HG03064 (cell line): ENCODE measurements around the gene MAD1L1.

Experiments used
- ATAC-seq: cut with Tn5 transposase; IDR thresholded peaks from one replicate; pipeline ENCODE4 v1.9.1; 2021; ENCODE audit warnings: low read depth; ENCODE audit not compliant: unreplicated experiment

The MAD1L1 gene

DNA sequence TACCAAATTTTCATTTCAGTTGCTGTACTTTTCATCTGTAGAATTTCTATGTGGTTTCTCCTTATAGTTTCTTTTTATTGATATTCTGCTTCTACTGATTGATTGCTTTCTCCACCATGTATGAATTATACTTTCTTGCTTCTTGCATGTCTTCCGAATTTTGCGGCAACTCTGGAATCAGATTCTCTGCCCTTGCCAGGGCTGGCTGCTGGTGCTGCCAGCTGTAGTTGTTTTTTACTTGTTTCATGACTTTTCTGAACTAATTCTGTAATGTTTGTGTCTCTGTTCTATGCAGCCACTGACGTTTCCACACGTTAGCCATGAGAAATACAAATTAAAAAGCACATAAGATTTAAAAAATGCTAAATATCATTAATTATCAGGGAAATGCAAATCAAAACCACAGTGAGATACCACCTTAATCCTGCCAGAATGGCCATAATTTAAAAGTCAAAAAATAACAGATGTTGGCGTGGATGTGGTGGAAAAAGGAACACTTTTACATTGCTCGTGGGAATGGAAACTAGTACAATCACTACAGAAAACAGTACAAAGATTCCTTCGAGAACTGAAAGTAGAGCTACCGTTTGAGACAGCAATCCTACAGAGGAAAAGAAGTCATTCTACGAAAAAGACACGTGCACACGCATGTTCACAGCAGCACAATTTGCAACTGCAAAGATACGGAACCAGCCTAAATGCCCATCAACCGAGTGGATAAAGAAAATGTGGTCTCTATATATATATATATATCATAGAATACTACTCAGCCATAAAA is 51.5 kb downstream of the MAD1L1 start:
- no peak for ATAC-seq

DNA sequence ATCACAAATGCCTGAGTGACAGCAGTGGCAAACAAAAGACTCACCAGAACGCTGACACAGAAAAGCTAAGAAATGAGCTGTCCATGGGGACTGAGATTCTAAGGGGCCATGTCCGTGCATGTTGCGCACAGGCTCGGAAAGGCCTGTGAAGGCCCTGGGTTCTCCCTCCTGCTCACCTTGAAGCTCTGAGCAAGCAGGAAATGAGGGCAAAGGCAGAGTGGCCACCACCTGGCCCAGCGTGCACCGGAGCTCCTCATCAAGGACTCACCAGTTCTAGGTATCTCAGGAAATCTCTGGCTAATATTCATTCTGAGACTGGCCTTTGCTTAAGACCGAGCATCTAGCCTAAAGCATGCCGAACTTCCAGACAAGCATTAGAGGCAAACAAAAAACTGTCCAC is 52.7 kb downstream of the MAD1L1 start:
- ATAC-seq = no peak

DNA sequence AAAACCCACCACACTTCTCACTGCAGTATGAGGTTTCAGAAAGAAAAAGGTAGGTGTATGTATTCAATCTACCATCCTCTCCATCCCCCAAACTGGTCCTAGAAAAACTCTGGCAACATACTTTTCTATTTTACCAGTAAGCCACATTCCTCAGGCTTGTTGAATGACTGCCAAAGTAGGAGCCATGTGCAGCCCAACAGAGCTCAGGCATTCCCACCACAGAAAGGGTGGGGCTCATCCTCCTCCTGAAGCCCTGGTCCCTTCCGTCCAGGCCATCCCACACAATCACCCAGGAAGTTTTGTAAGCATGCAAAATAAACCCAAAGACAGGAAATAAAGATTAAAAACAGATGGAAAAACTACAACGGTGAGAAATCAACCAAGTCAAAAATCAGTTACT is 57.2 kb downstream of the MAD1L1 start:
- no peak for ATAC-seq

DNA sequence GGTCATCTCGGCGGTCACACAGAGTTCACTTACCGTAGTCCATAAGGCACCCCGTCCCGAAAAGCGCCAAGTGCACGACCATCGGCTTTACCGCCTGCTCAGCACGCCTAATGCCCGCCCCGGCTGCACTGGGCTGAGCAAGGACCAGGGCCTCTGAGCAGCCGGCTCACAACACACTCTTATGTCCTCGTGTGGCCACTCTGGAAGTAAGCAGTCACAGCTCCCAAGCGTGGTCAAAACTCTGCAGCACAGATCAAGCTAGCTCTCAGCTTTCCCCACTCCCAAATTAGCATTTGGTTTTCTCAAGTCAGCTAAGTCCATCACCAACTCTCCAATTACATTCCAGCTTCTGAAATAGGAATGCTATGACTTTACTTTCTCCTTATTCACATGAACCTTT is 57.7 kb downstream of the MAD1L1 start:
- no peak for ATAC-seq

DNA sequence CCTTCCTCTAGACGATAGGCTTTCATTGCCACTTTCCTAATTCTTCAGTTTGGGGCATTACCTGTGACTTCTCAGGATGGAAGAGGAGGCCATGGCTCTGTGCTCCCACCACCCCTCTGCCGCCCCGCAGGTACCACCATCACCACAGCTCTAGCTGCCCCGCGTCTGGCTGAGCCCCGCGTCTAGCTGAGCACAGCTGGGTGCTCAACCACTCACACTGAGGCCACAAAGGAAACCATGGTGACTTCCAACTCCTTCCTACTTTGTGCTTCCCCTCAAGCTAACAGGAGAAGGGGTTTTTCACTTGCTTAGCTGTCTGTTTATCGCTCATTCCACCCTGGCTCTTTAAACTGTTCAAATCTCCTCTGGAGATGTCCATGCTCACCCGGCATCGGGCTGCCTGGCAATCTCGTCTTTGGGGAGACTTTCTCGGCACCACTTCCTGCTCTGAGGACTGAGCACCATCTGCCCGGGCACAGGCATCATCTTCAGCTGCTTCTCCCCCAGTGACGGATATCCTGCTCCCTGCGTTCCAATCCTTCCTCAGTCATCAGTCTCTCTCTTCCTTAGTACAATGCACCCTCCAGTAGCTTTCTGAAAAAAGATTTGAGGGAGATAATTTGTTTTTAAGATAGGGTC is 59.4 kb downstream of the MAD1L1 start:
- no peak for ATAC-seq

DNA sequence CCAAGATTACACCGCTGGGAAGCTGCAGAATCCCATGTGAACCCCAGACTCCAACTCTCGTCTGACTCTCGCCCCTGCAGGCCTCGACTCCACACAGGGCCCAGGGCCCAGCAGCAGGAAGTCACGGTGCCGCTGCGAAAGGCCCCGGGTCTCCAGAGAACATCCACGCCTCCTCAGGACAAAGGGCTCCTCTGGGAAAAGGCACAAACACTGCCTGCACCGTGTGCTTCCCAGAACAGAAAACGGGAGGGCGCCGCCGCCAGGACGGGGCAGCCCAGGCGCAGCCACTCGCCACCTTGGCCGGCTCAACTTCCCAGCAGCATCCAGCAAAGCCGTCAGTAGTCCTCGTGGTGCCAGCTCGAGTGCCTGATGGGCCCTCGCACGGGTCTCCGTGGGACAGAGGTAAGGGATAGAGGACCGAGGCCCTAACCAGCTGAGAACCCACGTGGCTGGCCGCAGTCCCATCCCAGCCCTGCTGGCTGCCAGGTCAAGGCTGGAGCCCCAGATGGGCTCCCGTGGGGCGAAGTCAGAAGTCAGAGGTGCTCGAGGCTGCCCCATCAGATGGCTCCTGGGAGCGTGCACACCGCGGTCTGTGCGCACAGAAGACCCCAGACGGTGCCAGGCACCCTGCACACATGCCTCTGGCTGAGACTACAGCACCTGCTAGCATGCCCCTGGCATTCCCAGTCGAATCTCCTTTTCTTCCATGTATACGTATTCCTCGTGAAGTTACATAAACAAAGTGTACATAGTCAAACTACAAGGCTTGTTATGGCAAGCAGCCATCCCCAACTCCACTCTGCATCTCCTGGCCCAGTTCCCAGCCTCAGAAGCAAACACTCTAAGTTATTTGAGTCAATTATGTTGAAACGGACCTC is 60.2 kb downstream of the MAD1L1 start:
- ATAC-seq = no peak

DNA sequence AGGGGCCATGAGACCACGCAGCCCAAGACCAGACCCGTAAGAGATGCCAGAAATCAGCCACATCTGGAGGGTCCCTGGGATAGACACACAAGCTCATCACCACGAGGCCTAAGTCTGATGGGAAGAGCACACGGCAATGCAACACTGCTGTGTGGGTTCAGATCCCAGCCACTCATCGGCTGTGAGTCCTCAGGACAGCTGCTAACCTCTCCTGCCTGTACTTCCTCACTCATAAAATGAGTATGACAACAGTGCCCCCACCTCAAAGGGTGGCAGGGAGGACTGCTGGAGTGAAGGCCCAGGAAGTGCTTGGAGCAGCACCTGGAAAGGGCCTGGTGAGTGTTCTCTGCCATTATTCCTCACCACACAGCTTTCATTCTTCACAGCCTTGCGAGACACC is 60.9 kb downstream of the MAD1L1 start:
- ATAC-seq = no peak

DNA sequence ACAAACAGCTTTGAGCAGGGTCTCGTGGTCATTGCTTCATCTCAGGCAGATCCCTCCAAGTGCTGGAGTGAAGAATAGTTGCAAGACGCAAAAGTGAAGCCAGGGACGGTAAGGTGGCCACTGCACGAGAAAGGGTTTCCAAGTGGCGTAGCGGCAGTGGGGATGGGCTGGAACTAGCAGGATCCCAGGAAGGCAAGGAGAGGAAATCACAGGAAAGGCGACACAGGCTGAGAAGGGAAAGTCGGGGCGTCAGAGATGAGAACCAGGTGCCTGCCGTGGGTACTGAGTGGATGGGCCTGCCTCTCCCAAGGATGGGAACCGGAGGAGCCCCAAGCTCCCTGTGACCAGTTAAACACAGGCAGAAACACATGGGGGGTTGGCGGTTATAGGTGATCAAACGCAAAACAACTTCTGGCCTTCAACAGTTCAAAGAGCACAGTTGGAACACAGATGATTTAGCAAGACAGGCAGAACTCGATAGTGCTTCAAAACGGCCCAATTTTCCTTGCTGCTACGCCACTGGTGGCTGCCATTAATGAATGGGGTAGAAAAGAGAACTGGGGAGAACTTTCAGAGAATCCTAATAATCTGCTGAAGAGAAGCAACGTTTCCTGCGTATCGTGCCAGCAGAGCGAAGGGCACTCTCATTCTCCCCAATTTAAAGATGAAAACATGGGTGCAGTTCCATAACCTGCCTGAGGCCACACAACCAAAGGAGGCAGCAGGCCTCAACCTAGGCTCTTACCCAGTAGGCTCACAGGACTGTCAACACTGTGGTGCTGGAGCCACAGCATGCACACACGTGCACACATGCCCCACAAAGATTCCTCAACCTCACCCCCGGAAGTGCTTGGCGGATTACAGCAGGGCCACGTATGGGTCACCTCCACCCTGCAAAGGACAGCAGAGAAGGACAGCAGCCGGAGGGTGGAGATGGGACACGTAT is 61.9 kb downstream of the MAD1L1 start:
- no peak for ATAC-seq

DNA sequence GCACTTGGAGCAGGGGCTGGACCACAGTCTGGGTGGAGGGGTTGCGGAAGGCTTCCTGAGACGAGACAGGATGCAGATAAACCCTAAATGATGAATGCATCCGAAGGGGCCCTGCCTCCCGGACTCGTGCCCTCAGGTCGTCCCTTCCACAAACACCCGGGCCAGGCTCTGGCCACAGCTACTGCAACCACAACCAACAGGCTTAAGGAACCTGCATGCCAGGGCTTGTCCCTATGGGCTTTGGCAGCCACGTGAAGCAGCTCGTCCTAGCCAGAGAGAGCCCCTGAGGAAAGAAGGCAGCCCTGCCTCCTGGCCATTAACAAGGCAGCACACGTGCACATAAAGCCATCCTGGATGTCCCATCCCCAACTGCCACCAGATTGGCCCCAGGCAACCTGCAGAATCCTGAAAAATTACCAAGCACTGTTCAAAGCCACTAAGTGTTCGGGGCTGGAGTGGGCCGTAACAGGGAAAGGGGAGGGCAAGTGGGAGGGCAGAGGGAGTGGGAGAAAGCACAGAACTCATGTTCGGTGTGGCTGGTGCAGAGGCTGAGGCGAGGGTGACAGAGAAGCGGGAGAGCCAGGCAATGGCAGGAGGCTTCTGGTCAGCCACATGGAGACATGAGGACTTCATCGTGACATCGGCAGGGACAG is 62.7 kb downstream of the MAD1L1 start:
- ATAC-seq = no peak

DNA sequence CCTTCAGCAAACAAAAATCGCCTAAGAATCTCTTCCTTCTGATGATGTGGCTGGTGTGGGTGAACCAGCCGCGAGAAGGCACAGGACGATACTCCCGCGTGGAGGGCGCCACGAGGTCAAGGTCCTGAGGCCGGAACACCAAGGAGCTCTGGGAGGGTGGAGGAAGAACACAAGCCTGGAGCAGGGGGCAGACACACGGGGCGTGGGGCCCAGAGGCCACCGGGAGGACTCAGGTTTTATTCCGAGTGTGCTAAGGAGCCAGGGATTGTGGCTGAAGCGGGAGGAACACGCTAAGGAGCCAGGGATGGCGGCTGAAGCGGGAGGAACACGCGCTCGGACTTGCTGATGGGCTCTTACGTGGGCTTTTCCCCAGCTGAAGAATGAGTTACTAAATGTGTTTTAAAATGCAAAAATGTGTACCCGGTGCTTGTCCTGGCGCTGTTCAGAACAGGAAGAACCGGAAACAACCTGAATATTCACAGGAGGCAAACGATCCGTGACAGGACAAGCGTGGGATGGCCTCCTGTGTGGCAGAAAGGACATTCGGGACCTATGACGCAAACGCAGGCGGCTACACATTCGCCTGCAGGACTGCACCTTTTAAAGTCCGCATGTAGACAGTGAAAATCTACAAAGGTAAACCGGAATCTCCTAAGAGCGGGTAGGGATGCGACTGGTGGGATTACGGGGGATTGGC is 64.0 kb downstream of the MAD1L1 start:
- no peak for ATAC-seq

DNA sequence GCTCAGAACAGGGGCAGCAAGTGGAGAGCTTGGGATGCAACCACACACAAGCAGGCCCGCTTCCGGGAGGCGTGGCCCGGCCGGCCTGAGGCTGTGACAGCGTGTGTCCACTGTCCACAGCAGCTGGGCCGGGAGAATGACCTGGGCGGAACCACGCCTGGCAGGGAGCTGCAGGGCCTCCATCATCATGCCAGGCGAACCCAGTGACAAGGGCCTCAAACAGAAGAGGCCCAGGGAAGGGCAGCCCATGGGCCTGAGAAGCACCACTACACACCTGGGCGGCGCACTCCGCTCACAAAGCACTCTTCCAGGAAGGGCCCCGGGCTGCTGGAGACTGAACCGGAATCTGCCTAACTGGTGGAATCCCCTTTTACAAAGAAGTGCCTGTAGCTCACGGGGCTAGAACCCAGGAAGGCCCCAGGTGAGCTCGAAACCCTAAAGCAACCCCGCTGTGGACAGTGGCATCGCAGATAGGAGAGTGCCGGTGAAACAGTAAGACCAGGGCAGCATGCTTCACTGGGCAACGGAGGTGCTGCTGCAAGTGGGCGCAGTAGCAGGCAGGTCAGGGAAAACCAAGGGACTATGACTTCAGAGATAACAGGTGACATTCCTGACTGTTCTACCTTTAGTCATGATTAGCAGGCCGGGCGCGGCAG is 66.0 kb downstream of the MAD1L1 start:
- no peak for ATAC-seq

DNA sequence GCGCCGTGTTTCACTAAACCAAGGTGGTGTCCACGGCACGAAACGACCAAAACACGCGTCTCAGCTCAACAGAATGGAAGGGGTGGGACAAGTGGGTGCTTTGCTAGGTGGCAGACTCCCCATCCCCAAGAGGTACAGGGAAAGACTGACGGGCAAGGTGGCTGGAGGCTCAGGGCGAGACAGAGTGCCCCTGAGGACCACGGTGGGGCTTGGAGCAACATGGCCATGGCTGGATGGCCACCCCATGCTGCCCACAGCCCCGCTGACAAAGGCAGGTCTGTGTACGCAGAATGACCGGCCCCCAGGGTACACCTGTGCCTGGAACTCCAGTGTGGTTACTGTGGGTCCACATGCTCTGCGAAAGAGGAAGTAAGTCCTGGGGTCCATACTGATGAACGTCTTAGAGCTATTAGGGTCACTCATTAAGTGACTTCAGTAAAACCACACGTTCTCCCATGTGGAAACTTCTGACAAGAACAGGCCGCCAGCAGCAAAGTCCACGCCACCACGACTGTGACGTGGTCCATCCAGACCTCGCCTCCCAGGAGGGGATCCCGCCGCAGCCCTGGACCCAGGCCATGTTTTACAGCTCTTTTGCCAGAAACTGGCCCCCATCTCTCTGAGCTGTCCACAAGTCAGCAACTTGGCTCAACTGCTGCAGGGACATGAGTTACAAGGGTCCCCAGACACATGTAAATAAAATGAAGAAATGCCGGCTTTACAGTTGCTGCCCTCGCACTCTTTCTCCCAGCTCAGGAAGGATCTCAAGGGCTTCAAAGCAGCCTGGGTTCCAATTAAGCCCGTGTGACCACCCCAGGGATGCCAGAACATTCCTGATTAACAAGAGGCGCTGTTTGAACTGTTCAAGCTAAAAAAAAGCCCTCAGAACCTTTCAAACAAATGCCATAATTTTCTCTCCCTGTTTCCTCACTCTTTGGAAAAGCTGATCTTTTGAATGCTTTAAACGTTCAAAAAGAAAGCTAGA is 66.8 kb downstream of the MAD1L1 start:
- no peak for ATAC-seq

DNA sequence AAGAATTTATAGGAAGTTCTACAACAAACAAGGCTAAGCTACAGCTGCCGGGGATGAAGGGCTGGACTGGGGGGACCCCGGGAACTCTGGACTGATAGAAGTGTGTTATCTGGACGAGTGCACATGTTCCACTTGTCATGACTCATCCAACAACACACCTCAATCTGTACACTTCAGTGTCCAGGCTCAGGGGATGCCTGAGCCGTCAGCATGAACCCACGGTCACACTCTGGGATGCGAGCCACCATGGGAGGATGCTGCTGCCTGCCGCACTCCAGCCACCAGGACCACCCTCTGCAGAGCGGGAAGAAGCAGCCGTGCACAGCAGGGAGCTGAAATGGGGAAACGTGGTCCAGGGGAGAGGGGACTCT is 67.5 kb downstream of the MAD1L1 start:
- ATAC-seq = no peak

DNA sequence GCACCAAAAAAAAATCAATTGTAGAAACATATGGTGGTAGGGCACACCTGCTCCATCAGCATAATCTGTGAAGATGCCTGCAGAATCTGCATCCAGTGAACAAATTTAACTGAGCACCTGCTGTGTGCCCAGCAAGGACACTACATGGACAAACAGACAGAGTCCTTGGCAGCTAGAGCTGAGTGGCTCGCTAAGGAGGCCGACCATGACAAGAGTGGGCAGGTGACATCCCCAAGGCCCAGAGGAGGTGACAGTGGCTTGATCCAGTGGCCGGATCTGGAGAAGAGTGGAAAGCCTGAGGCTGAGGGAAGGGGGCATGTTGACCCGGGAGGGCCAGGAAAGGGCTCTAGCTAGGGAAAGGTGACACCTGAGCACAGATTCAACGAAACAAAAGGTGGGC is 68.1 kb downstream of the MAD1L1 start:
- no peak for ATAC-seq

DNA sequence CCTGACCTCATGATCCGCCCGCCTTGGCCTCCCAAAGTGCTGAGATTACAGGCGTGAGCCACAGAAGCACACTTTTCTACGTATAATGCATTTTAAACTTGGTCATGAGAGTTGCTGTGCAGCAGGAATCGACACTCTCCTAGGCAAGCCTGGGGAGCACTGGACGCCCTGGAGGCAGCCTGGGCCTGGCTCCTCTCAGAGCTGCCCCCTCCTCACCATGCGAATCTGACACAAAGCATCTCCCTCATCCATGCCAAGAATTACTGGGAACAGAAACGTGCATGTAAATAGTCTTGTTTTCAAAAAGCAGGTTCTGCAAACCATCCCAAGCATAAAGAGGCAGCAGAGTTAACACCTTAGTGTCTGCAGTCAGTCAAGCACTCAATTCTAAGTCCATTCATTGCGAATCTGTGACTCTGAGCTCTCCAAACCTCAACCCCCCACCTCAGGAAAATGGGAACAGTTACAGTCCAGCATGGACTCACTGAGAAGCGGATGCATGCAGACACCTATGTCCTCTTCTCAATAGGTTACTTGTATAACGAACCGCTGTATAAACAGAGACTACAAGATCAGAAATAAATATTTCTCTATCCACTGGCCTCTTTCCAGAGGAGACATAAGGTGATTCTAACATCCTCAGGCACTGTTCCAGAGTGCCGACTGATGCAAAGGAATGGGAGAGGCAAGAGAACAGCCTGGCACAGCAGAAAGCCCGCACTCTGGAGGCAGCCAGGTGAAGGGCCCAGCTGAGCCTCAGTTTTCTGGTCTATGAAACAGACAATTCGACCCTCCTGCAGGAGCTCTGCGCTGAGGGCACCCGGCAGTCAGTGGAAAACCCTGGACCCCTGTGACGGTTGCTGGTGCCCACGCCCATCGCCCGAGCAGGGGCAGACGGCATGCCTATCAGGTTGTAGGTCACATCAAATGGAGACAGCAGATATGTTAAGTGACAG is 68.9 kb downstream of the MAD1L1 start:
- ATAC-seq = no peak

DNA sequence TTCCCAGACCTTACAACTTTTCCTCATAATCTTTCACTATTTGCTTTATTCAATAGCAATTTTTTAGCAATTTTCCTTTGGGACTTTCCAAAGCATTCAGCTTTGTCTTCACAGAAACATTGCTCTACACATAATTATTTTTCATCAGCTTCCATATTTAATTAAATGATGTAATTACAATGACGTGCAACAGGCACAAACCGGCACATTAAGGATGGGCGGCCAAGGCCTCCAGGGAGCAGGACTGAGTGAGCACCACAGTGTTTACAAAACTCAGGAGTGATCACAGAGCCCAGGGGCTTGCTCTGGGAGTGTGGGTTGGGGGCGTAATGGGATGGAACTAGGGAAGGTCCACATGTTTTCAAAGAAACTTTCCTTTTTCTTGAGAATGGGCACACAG is 69.8 kb downstream of the MAD1L1 start:
- ATAC-seq = no peak
